MG63 (cell line): ENCODE data around the gene BLID. TPM values are rescaled to one million over a fixed set of nuclear protein-coding genes. Genes with fewer than 3 reads are reported as not detected.

Source experiments
- DNase-seq: peaks from one replicate; pipeline ENCODE4 v3.0.0-alpha.2; 2020
- H3K27me3 ChIP-seq: fragments of 250-450 bp; sonication (Bioruptor Pico); 2 replicates; pipeline ENCODE4 v1.5.1; 2020; ENCODE audit warnings: mild to moderate bottlenecking, moderate library complexity
- H3K36me3 ChIP-seq: fragments of 250-450 bp; sonication (Bioruptor Pico); 2 replicates; pipeline ENCODE4 v1.5.1; 2020; ENCODE audit warnings: mild to moderate bottlenecking, moderate library complexity
- H3K4me3 ChIP-seq: fragments of 250-450 bp; sonication (Bioruptor Pico); 2 replicates; pipeline ENCODE4 v1.5.1; 2020; ENCODE audit warnings: mild to moderate bottlenecking, moderate library complexity
- H3K9me3 ChIP-seq: fragments of 250-450 bp; sonication (Bioruptor Pico); 2 replicates; pipeline ENCODE4 v1.5.1; 2020; ENCODE audit warnings: mild to moderate bottlenecking, moderate library complexity
- total RNA-seq: library from RNA; depleted of rRNA; stranded (reverse); fragments of >200 nt; shearing (Covaris generic); gene quantifications from 2 replicates; pipeline ENCODE4 v1.2.3, GENCODE V29; 2014; ENCODE audit warnings: low replicate concordance

The BLID gene
- total RNA-seq, 1 experiment from 2014 or later, result not detected

- H3K36me3 ChIP-seq, result peaks cover 98% of the 10 kb centered on the region
- H3K4me3 ChIP-seq, result no peak overlapping the region
- no peaks in the 10 kb centered on the region for H3K9me3 ChIP-seq
- H3K27me3 ChIP-seq, result no peaks in the 10 kb centered on the region
- no peak for DNase-seq
These were observed 30.5 kb upstream of the BLID start for GRCh38 chr11:122146475-122146874.

- Histone ChIP-seq H3K36me3 (peaks cover 98% of the 10 kb centered on the region), H3K4me3 (no peak overlapping the region), H3K27me3 (no peaks in the 10 kb centered on the region), H3K9me3 (no peaks in the 10 kb centered on the region)
- DNase-seq, result no peak
These were observed 29.8 kb upstream of the BLID start for GRCh38 chr11:122145715-122146274.

GRCh38 chr11:122144752-122145151, 28.7 kb upstream of the BLID start:
- no peak for DNase-seq
- H3K27me3 ChIP-seq, result no peaks in the 10 kb centered on the region
- H3K9me3 ChIP-seq, result no peaks in the 10 kb centered on the region
- H3K4me3 ChIP-seq, result no peak overlapping the region
- peaks cover 95% of the 10 kb centered on the region for H3K36me3 ChIP-seq

GRCh38 chr11:122141725-122142124, 25.7 kb upstream of the BLID start:
- Histone ChIP-seq H3K9me3 (no peaks in the 10 kb centered on the region), H3K36me3 (peaks cover 73% of the 10 kb centered on the region), H3K27me3 (no peaks in the 10 kb centered on the region), H3K4me3 (no peak overlapping the region)
- no peak for DNase-seq

- H3K9me3 ChIP-seq, result no peaks in the 10 kb centered on the region
- no peak overlapping the region for H3K4me3 ChIP-seq
- peaks cover 69% of the 10 kb centered on the region for H3K36me3 ChIP-seq
- no peaks in the 10 kb centered on the region for H3K27me3 ChIP-seq
- peak; percentile 50 for DNase-seq
These were observed 24.5 kb upstream of the BLID start for GRCh38 chr11:122140500-122140899.

- H3K36me3 ChIP-seq, result peaks cover 69% of the 10 kb centered on the region
- H3K4me3 ChIP-seq, result no peak overlapping the region
- DNase-seq, result no peak
- no peaks in the 10 kb centered on the region for H3K27me3 ChIP-seq
- H3K9me3 ChIP-seq, result no peaks in the 10 kb centered on the region
These were observed 23.5 kb upstream of the BLID start for GRCh38 chr11:122139595-122139866.

- Histone ChIP-seq H3K4me3 (no peak overlapping the region), H3K36me3 (peaks cover 69% of the 10 kb centered on the region)
These were observed 23.0 kb upstream of the BLID start for GRCh38 chr11:122138744-122139594.

GRCh38 chr11:122137078-122137793, 21.2 kb upstream of the BLID start:
- no peak for DNase-seq
- Histone ChIP-seq H3K36me3 (peaks cover 71% of the 10 kb centered on the region), H3K27me3 (no peaks in the 10 kb centered on the region), H3K4me3 (no peak overlapping the region), H3K9me3 (no peaks in the 10 kb centered on the region)

More at GRCh38 chr11:122138744-122139594, 23.0 kb upstream of the BLID start:
- no peaks in the 10 kb centered on the region for H3K27me3 ChIP-seq
- H3K9me3 ChIP-seq, result no peaks in the 10 kb centered on the region
- DNase-seq, result no peak

- no peak for DNase-seq
- H3K36me3 ChIP-seq, result peaks cover 96% of the 10 kb centered on the region
These were observed 15.1 kb upstream of the BLID start for GRCh38 chr11:122131126-122131525.

GRCh38 chr11:122128146-122128545, 12.1 kb upstream of the BLID start:
- Histone ChIP-seq H3K36me3 (peaks cover 96% of the 10 kb centered on the region), H3K27me3 (no peaks in the 10 kb centered on the region), H3K4me3 (no peak overlapping the region), H3K9me3 (no peaks in the 10 kb centered on the region)
- DNase-seq, result no peak

More at GRCh38 chr11:122131126-122131525, 15.1 kb upstream of the BLID start:
- H3K9me3 ChIP-seq, result no peaks in the 10 kb centered on the region
- no peak overlapping the region for H3K4me3 ChIP-seq
- H3K27me3 ChIP-seq, result no peaks in the 10 kb centered on the region

- Histone ChIP-seq H3K9me3 (no peaks in the 10 kb centered on the region), H3K4me3 (no peak overlapping the region), H3K27me3 (no peaks in the 10 kb centered on the region), H3K36me3 (peaks cover 94% of the 10 kb centered on the region)
- DNase-seq, result no peak
These were observed 11.0 kb upstream of the BLID start for GRCh38 chr11:122127020-122127419.

- no peak overlapping the region for H3K4me3 ChIP-seq
- no peaks in the 10 kb centered on the region for H3K9me3 ChIP-seq
- H3K36me3 ChIP-seq, result peaks cover 94% of the 10 kb centered on the region
These were observed 10.1 kb upstream of the BLID start for GRCh38 chr11:122126024-122126688.

GRCh38 chr11:122123263-122123929, 7.4 kb upstream of the BLID start:
- Histone ChIP-seq H3K27me3 (no peaks in the 10 kb centered on the region), H3K4me3 (no peak overlapping the region), H3K36me3 (peaks cover 92% of the 10 kb centered on the region), H3K9me3 (no peaks in the 10 kb centered on the region)
- DNase-seq, result no peak

More at GRCh38 chr11:122126024-122126688, 10.1 kb upstream of the BLID start:
- no peak for DNase-seq
- H3K27me3 ChIP-seq, result no peaks in the 10 kb centered on the region

- Histone ChIP-seq H3K4me3 (no peak overlapping the region), H3K27me3 (no peaks in the 10 kb centered on the region), H3K36me3 (peaks cover 95% of the 10 kb centered on the region), H3K9me3 (no peaks in the 10 kb centered on the region)
- DNase-seq, result no peak
These were observed 6.2 kb upstream of the BLID start for GRCh38 chr11:122122179-122122578.

- no peak for DNase-seq
- no peak overlapping the region for H3K4me3 ChIP-seq
- peaks cover 95% of the 10 kb centered on the region for H3K36me3 ChIP-seq
- no peaks in the 10 kb centered on the region for H3K27me3 ChIP-seq
- no peaks in the 10 kb centered on the region for H3K9me3 ChIP-seq
These were observed 4.1 kb upstream of the BLID start for GRCh38 chr11:122120096-122120495.

GRCh38 chr11:122116591-122116990, 576 bp upstream of the BLID start:
- no peaks in the 10 kb centered on the region for H3K27me3 ChIP-seq
- peaks cover 93% of the 10 kb centered on the region for H3K36me3 ChIP-seq
- H3K4me3 ChIP-seq, result no peak overlapping the region
- DNase-seq, result no peak
- no peaks in the 10 kb centered on the region for H3K9me3 ChIP-seq

- Histone ChIP-seq H3K27me3 (no peaks in the 10 kb centered on the region), H3K36me3 (peaks cover 93% of the 10 kb centered on the region), H3K4me3 (no peak overlapping the region), H3K9me3 (no peaks in the 10 kb centered on the region)
- no peak for DNase-seq
These were observed 1.0 kb downstream of the BLID start for GRCh38 chr11:122114976-122115375.
